HUES48 (cell line): ENCODE data around the gene ZNF362.

Source experiments
- H3K27ac ChIP-seq: one replicate; pipeline ENCODE4 v1.7.0; 2013; ENCODE audit warnings: low read depth, low read length, inconsistent platforms
- H3K27me3 ChIP-seq: 2 replicates; pipeline ENCODE4 v1.6.1; 2013; ENCODE audit warnings: mild to moderate bottlenecking, low read length; ENCODE audit not compliant: control insufficient read depth, insufficient read depth
- H3K36me3 ChIP-seq: 2 replicates; pipeline ENCODE4 v1.6.1; 2013; ENCODE audit warnings: low read length; ENCODE audit not compliant: control insufficient read depth, insufficient read depth
- H3K4me1 ChIP-seq: 2 replicates; pipeline ENCODE4 v1.6.1; 2013; ENCODE audit warnings: mild to moderate bottlenecking, low read length; ENCODE audit not compliant: control insufficient read depth, insufficient read depth
- H3K4me3 ChIP-seq: 2 replicates; pipeline ENCODE4 v1.5.1; 2013; ENCODE audit warnings: mild to moderate bottlenecking, low read depth, low read length
- H3K9ac ChIP-seq: 2 replicates; pipeline ENCODE4 v1.6.1; 2013; ENCODE audit warnings: mild to moderate bottlenecking, low read depth, low read length, moderate library complexity
- H3K9me3 ChIP-seq: 2 replicates; pipeline ENCODE4 v1.6.1; 2013; ENCODE audit warnings: low read length; ENCODE audit not compliant: control insufficient read depth, insufficient read depth

Gene ZNF362

DNA sequence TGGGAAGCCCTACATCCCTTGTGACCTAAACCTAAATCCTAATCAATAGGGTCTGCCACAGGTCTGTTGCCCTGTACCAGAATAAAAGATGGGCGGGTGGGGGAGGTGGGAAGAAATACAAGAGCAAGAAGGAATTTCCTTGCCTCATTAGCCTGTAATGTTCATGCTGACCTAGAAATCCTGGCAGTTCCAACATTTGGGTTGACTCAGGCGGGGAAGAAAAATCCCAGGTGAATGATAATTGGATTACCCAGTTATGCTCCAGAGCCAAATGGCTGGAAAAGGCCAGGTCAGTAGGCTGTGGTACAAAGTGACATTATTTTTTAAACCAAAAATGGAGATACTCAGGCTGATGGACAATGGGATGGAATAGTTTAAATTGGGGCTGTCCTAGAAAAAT is 91.9 kb downstream of the ZNF362 start:
- Histone ChIP-seq H3K27ac (no peak overlapping the region), H3K4me3 (peak overlapping the region; percentile 66), H3K36me3 (no peaks in the 10 kb centered on the region), H3K9me3 (no peaks in the 10 kb centered on the region), H3K9ac (no peak overlapping the region), H3K27me3 (peaks cover 93% of the 10 kb centered on the region), H3K4me1 (peaks cover 42% of the 10 kb centered on the region)

DNA sequence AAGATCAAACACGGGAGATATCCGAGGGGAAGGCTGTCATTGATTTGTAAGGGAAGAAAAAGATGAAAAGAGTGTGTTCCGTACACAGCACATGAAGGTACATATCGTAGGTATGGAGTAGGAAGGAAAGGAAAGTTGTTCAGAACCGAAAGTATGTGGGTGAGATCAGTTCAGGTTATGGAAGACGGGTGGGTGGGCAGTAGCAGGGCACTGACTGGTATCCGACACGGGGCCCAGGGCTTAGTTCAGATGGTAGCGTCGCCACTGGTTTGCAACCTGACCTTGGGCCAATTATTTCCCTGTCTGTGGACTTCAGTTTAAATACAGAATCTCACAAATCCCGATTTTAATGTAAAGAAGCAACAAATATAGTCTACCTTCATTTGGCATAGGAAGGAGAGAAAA is 92.4 kb downstream of the ZNF362 start:
- Histone ChIP-seq H3K4me3 (peak overlapping the region; percentile 66), H3K9ac (no peak overlapping the region), H3K27me3 (peaks cover 94% of the 10 kb centered on the region), H3K4me1 (peaks cover 42% of the 10 kb centered on the region), H3K27ac (no peak overlapping the region), H3K9me3 (no peaks in the 10 kb centered on the region), H3K36me3 (no peaks in the 10 kb centered on the region)

DNA sequence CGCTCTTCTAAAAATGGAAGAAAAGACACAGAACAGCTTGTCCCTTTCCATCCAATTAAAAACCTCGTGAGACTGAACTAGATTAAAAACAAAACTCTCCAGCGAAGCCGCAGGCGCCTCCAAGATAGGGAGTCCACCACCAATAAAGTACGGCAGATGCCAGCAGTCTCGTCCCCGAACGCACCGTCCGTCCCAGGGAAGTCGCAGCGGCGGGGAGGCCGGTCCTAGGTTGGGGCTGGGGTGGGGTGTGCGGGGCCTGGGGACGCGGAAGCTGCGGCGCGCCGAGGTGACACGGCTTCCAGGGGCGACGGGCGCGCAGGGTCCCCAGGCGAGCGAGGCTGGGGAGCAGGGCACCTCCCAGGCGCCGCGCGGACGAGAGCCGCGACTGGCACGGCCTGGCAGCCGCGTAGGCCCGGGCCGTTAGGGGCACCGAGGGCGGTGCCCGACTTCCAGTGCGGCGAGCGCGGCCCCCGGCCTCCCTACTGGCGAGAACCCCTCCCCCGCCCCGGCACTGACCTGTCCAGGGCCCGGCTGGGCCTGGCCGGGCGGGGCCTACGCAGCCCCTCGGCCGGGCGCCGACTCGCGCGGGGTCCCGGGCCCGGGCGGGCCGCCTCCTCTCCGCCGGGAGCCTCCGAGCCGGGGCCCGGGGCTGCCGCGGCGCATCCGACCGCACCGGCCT is 92.9 kb downstream of the ZNF362 start:
- peak overlapping the region; percentile 34 for H3K27ac ChIP-seq
- peak overlapping the region; percentile 19; the same call in 1 of the 2 replicates for H3K9ac ChIP-seq
- peaks cover 42% of the 10 kb centered on the region for H3K4me1 ChIP-seq
- H3K27me3 ChIP-seq, result peaks cover 94% of the 10 kb centered on the region
- H3K9me3 ChIP-seq, result no peaks in the 10 kb centered on the region
- peak overlapping the region; percentile 66 for H3K4me3 ChIP-seq
- H3K36me3 ChIP-seq, result no peaks in the 10 kb centered on the region

DNA sequence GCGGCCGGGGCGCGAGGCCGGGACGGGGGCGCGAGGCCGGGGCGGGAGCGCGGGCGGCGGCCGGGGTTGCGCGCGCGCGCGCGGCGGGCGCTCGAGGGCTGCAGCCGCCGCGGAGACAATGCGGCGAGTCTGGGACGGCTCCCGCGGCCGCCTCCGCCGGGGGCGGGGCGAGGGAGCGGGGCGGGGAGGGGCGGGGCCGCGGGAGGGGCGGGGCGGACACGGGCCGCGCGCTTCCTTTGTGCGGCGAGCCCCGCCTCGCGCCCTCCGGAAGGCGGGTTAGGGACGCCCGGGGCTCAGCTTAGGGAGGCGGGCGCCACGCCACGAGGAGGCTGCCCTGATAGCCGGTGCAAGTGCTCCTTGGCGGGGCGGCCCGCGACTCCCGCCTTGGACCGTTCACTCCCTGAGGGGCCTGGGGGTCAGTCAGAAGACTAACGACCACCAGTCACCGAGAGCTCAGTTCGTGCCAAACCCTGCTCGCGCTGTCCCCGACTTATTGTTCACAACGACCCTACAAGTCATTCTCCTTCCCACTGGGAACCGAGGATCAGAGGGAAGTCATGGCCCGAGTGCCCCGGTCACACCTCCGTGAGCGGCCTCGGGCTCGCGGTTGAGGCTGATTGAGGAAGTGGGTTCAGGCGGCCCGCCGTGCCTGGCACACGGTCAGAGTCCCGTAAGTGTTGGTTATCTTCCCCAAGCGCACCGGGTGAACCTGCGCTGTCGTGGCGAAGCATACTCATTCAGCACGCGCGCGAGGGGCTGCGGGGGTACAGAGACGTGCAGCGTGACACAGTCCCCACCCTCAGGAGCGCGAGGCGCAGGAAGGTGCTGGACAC is 93.7 kb downstream of the ZNF362 start:
- Histone ChIP-seq H3K4me3 (peak overlapping the region; percentile 69), H3K9ac (peak overlapping the region; percentile 18; the same call in 1 of the 2 replicates), H3K27ac (no peak overlapping the region), H3K27me3 (peaks cover 96% of the 10 kb centered on the region), H3K9me3 (no peaks in the 10 kb centered on the region), H3K4me1 (peaks cover 42% of the 10 kb centered on the region), H3K36me3 (no peaks in the 10 kb centered on the region)
